Fibroblast of lung (primary cell): Measurements from ENCODE around the gene RGS17.

Experiments used
- EZH2 ChIP-seq: IDR thresholded peaks from 2 replicates; pipeline ENCODE4 v1.5.1; 2012; ENCODE audit warnings: low read length, control low read depth, mild to moderate bottlenecking; ENCODE audit errors: missing control alignments
- TF ChIP-seq, protein P1 (sequence below), 2 donors: IDR thresholded peaks in 1 of 2; conservative IDR thresholded peaks in 1 of 2; 1 replicate in 1 of 2; 2 replicates in 1 of 2; pipeline ENCODE4 v1.5.1; 2011 to 2012; ENCODE audit warnings: low read length in 2 of 2, control low read depth in 1 of 2, inconsistent platforms in 1 of 2, low read depth in 1 of 2, mild to moderate bottlenecking in 1 of 2

DNA sequence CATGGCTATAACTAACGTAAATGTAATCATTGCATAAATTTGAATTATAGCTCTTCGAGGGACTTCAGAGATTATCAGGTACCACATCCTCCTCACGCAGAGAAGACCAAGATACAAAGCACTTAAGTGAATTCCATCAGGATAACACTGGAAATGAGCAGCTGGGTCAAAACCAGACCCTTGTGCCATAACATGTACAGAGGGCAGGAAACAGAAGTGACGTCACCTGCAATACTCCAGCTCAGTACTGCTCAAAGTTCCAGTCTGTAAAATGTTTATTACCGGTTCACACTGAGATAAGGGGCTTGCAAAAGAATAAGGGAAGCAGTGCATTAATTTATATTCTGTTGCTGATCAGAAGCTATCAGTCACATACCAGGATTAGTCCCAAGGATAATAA is 45.8 kb downstream of the RGS17 start:
- TF ChIP-seq, protein P1, sequence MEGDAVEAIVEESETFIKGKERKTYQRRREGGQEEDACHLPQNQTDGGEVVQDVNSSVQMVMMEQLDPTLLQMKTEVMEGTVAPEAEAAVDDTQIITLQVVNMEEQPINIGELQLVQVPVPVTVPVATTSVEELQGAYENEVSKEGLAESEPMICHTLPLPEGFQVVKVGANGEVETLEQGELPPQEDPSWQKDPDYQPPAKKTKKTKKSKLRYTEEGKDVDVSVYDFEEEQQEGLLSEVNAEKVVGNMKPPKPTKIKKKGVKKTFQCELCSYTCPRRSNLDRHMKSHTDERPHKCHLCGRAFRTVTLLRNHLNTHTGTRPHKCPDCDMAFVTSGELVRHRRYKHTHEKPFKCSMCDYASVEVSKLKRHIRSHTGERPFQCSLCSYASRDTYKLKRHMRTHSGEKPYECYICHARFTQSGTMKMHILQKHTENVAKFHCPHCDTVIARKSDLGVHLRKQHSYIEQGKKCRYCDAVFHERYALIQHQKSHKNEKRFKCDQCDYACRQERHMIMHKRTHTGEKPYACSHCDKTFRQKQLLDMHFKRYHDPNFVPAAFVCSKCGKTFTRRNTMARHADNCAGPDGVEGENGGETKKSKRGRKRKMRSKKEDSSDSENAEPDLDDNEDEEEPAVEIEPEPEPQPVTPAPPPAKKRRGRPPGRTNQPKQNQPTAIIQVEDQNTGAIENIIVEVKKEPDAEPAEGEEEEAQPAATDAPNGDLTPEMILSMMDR (conservative IDR thresholded peaks at IDR 0.05 in 1 of 2, IDR thresholded peaks at IDR 0.05 in 1 of 2; ENCODE audit: low read depth in 1 of 2, low read length in 2 of 2): no peak
- TF ChIP-seq EZH2: no peak
